CD4-positive, alpha-beta T cell treated with Interleukin-15 for 1 hour (primary cell): ENCODE results near the gene PARD3.

Experiments
- DNase-seq: peaks from one replicate; pipeline ENCODE4 v3.0.0-alpha.2; 2020

PARD3 gene

DNA sequence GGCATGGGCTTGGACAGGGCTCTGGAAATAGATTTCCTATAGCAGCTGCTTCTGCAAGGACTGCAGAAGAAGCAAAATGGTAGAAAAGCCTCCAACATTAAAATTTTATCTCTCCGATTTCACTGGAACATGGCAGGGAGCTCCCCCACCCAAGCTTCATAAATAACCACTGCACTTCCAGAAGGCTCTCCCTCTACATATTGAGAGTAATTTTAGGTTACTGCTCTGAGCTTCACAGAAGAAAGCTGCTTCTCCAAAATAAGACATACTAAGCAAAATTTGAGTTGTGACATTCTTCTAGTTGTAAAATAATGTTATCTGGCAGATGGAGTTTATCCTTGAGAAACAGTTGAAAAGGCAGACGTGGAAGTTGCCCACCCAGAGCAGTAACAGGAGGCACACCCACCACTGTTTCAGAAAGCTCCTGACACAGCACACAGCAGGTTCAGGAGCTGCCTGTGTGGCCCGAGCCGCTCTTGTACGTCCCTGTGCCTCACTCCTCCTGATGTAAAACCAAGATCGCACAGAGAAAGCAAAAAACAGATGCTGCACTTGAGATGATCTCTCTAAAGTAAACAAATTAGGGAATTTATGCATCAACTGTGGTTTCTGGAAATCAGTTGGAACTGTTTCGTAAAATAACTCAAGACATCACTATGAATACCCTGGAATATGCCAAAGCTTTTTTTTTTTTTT, 621.0 kb downstream of the PARD3 start:
- DNase-seq = no peak

DNA sequence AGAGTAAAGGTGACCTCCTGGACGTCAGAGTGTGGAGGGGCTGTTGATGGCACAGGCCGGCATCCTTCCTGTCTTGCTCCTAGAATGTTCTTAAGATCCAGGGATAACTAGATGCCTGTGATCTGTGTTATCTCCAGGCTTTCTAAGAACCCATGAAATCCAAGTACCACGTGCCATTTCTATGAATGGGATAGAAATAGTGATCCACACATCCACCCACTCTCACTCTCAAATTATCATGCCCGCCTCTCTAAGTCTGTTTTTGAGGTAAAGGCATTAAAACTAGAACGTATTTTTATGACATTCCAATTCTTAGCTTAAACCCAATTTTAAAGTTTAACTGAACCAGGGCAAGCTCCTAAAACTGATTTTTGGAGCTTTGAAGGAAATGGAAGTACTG, 622.5 kb downstream of the PARD3 start:
- DNase-seq = no peak

DNA sequence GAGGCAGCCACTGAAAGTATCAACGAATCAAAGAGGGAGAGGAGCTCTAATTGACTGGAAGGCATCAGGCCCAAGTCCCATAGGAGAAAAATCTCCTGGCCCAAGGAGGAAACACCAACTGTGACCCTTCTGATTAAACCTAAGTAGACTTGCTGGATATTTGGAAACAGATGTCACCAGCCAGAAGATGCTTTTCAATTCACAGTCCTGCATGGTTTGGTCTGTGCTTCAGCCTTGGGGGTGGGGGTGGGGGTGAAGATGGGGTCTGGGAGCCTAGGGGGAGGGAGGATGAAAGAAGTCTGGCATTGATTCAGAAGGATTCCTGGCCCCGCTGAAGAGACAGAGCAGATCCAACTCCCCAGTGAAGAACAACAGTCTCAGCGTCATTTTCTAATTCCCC, 623.7 kb downstream of the PARD3 start:
- no peak for DNase-seq

DNA sequence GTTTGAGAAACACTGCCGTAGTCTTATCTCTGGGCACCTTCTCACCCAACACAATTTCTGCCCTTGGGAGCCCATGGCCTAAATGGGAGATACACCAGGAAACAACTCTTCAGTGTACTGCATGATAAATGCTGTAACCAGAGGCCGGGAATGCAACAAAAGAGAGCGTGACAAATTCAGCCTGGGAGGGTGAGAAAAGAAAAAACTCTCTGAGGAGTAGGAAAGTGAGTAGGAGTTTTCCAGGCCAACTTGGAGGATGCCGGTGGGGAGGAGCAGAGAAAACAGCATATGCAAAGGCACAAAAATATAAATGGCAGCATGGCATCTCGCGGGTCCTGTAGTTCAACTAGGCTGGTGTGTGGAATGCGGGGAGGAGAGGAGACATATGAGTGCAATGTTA, 624.5 kb downstream of the PARD3 start:
- no peak for DNase-seq

DNA sequence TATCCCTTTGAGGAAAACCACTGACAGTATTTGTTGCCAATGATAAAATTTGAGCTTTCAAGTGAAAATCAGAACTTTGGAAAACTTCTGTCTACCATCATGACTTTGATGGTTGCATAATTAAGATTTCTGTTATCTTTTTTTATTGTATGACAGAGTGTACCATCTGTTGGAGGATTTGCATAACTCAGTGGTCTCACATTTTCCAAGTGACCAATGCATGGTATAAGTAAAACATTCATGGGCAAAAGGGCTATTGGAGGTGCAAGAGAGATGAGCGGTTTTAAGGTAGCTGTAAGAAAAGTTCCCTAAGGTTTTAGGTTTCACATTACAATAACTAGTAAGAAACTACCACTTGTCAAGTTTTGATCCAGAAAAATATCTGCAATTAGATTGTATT, 625.3 kb downstream of the PARD3 start:
- no peak for DNase-seq

DNA sequence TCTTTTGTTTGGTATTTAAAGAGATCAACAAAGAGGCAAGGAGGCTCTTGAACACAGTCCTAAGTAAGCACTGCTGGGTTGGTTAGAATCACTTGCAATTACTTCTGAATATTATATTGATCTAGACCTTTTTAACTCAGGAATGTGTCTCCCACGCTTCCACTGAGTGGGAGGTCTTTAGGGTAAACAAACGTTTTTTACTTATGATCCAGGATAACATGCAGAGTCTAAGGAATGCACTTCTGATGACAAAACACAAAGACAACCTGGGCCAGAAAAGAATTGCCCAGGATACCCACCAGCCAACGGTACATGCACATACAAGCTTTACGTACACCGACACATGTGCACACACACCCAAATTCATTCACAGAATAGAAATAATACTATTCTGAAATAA, 626.9 kb downstream of the PARD3 start:
- DNase-seq = no peak

DNA sequence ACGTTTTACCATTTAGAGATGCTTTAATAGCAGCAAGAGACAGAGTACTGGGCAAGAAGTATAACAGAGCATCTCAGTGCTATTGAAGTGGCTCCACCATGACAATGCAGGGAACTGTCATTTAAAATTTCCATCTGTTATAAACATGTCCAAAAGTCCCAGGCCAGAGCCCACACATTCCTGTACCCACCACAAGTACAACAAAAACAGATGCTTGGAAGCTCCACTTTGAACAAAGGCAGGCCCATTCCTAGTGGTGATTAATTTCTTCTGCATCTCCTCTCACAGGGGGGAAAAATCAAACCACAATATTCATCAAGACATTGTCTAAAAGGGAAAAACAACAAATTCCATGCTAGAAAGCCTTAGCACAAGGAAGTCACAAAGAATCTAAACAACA, 627.9 kb downstream of the PARD3 start:
- no peak for DNase-seq

DNA sequence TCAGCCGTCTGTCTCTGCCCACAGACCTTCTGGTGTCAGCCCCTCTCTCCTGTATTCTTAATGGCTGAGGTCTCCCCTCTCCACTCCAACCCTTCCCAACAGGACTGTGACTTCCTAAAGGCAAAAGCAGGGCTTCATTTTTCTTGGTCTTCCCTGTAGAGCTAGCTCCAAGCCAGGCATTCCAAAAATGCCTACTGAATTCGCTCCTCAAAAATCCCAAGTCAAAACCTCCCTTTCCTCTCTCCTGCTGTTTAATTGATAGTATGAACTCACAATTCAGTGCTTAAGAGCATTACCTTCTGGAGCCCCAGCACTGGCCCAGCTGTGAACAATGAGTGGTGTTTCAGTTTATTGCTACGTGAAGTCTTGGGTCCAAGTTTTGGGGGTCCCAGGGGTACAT, 628.4 kb downstream of the PARD3 start:
- DNase-seq = no peak

DNA sequence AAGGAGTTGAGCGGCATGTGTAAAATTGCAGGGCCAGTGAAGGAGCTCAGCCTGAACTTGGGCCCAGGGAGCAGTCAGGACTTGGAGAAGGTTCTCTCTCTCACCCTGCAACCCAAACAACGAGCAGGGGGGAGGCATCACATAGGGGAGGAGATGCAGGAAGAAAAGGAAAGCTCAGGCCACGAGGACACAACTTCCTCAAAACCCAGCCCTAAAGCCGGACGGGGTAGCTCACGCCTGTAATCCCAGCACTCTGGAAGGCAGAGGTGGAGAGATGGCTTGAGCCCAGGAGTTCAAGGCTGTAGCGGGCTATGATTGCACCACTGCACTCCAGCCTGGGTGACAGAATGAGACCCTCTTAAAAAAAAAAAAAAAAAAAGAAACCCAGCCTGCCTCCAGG, 629.1 kb downstream of the PARD3 start:
- DNase-seq = no peak

DNA sequence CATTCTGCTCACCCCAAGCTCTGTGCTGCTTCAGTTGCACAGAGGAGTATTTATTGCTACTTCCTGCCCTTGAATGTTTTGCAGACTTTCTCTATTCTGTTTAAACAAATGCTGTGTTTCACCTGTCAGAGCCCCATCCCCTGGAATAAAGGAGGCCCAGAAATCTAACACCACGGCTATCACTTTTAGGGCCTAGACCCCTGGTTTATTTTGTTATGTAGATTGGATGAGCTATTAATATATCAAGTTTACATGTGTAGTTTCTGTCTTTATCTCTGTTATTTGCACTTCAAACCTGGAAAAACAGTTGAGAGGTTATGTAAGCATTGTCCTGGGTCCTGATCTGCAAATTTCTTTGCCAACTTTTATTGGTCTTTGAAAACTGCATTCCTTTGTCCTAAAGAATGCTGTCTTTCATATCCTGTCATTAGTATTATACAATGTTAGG, 630.1 kb downstream of the PARD3 start:
- no peak for DNase-seq

DNA sequence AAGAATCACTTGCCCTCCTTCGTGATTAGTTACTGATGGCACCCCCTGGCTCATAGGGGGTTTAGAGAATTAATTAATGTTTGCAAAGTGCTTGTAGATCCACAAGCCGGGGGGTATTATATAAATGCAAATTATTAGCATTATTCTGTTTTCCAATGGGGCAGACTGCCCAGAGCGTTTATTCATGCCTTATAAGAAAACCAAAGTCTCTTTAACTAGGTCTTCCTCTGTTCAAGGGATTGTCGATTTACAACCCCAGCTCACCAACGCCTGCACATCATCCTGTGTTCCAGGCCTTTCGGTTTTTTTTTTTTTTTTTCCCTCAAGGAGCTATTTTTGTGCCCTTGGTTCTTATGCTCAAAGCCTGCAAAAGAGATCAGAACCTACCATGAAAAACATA, 630.7 kb downstream of the PARD3 start:
- no peak for DNase-seq

DNA sequence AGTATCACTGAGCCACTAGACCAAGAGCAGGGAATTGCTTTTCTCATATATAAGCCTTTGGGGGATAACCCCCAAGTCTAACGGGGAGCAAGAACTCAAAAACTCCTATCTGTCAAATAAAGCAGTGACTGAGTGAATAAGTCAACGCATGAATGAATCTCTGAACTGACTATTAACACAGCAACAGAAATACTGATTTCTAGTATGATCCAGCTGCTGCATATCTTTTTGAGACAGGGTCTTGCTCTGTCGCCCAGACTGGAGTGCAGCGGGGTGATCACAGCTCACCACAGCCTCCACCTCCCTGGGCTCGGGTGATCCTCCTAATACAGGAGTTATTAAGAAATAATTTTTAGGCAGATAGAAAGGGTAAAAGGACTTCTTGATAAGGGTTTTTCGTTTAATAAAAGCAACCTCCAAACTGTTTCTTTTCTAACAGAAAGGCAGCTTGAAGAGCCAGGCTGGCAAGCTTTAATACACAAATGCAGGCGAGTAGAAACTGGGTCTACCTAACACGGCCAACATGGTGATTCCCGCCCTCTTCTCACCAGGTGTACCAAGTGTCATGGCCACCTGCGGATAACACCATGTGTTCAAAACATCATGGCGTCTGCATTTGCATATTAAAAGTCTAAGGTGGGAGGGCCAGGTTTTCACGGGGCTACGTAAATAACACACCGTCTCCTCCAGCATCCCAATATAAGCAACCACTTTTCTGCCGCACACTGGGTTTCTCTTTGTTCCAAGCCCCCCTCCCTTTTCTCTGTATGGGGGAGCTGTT, 631.9 kb downstream of the PARD3 start:
- no peak for DNase-seq

DNA sequence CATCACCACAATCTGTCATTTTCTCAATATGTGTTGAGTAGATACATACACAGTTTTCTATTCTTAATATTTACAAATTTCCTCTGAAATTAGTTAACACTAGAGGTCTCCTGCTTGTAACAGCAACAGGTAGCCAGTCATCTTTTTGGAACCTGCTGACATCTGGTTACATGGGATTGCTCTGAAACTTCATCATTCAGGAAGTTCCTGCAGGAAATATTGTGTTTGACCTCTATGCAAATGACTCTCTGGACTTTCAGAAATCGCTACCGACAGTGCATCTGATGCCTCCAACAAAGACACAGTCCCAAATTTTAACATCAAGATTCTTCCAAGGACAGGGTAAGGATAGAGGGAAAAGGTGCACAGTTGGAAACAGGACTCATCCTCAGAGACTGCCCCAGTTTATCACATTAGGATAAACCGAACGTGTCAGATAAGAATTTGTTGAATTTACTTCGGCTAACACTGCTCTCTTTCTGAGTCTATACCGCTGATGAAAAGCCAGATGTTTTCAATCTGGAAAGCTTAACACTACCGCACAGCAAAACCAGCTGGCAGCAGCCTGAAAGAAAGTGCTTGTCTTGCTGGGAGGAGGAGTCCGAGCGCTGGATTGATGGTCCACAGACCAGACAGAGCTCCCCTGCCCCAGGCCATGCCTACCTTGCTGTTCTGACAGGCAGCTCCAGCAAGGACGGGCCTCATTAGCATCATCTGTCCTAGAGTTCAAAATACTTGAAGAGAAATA, 633.4 kb downstream of the PARD3 start:
- no peak for DNase-seq

DNA sequence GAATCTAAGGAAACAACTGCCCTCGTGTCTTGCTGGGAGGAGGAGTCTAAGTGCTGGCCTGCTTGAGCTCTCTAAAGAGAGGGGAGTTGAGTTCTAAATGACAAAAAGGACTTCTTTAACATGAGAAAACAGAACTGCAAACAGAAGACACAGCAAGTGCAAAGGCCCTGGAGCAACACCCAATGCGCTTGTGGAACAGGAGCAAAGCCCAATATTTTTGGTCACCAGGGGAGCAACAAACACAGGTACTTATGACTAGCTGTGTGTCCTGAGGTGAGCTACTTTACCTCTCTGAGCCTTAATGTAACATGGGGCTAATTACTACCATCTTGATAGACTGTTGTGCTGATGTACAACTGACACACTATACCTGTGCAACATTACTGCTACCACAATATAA, 634.3 kb downstream of the PARD3 start:
- no peak for DNase-seq

DNA sequence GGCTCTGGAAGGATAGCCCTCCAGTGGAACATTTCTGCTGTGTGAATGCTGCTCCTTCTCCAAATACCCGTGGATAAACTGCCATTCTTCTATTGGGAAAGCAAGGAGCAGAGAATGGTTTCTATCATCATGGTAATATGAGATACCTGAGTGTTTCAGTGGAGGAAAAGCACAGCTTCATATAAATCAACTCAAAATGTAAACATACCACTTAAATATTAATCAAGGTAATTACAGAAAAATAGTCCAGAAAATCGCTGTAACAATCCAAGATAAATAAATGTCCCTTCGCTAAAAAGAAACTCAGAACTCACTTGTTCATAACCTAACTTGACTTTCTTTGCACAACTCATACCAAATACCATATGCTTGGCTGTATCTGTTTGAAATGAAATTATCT, 635.8 kb downstream of the PARD3 start:
- no peak for DNase-seq

DNA sequence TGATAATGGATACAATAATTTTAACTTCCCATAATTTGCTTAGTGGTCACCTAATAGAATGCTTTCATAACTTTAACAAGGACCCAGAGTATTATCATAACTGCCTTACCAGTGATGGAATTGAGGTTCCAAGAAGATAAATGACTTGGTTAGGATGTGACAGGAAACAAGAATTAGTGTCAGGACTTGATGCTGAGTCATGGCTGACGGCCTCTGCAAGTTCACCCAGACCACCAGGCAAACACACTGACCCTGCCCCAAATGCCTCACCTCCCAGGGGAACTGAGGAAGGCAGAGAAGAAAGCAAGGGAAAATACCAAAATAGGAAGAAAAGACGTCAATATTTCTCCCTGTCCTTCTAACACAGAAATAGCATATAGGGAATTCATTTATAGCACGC, 636.3 kb downstream of the PARD3 start:
- DNase-seq = no peak

DNA sequence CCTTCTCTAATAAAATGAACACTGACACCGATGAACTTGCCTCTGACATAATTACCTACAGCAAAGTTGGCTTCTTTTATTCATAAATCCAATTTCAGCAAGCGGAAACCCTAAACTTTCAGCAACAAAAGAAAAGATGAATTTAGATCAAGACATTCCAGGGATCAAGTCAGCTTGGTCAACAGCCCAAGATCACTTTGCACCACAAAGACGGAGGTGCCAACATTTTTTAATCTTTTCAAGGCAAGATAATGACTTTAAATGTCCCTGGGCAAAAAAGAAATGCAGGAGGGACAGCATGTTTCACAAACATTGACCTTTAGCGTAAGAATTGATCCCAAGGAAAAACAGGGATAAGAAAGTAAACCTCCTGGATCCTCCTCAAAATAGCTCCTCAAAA, 636.9 kb downstream of the PARD3 start:
- no peak for DNase-seq

DNA sequence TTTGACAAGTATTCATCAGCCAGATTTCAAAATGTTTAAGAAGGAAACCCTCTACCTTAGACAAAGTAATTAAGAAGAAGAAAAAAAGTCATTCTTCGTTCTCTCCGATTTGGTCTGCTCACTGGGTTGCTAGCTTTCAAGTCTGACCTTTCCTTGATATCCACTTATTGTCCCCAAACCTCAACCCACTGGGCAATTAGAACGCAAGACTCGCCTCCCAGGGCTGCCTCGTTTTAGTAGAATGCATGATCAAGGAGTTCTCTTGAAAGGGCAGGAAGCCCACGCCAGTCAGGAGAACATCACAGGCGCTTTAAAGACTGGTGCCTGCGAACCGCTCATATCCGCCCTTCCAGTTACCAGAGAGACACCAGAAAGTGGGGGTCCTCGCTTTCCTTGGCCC, 637.7 kb downstream of the PARD3 start:
- DNase-seq = no peak

DNA sequence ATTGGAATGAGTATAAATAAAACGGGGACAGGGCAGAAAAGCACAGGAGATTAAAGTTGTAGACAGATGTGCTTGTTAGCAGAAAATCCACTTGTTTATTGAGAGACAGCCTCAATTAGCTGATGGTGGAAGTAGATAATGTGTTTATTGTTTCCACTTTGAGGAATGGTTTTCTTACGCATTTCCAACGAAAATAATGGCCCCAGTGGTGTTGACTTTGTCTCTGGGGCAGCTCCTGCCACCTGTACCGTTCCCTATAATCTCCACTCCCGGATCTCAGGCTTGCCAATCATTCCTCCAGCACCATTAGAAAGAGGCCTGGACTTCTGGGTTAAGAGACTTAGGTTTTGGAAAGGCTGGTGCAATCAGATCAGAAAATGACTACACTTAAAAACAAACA, 638.7 kb downstream of the PARD3 start:
- no peak for DNase-seq

DNA sequence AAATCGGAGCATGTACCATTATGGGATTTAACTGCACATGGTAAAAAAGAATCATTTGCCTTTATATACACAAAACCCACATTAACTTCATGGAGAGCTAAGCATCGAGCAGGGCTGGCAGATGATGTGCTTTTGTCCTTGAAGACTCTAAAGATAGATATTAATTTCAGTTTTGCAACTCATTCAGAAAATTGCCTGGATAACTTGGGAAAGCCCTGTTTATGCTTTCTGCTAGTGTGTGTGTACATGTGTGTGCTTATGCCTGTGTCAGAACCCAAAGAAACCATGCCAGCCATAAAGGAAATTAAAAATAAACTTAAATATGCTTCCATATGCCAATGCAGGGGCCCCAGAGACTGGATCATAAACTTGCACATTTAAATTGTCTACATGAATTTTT, 640.0 kb downstream of the PARD3 start:
- no peak for DNase-seq

DNA sequence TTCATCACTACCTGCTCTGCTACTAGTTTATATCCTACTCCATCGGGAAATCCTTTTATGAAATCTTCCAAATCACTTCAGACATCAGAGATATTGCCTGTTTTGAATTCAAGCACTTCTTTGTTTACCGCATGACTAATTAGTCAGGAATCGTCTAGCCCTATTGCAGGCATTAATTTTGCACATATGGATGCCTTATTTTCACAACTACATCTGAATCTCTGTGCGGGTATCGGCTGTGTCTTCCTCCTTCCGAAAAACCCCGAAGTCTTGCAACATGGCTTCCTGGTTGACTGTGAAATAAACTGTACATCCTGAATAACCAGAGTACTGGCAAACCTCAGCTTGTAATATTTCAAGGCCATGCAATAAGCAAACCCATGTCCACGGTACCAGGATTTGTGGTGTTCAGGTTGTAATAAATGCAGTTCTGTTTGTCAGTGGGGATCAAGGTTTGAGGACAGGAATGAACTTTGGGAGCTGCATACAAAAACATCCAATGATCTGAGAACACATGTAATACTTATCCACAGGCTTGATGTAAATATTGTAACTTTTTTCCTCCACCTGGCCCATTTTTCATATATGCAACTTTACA, 642.1 kb downstream of the PARD3 start:
- no peak for DNase-seq

DNA sequence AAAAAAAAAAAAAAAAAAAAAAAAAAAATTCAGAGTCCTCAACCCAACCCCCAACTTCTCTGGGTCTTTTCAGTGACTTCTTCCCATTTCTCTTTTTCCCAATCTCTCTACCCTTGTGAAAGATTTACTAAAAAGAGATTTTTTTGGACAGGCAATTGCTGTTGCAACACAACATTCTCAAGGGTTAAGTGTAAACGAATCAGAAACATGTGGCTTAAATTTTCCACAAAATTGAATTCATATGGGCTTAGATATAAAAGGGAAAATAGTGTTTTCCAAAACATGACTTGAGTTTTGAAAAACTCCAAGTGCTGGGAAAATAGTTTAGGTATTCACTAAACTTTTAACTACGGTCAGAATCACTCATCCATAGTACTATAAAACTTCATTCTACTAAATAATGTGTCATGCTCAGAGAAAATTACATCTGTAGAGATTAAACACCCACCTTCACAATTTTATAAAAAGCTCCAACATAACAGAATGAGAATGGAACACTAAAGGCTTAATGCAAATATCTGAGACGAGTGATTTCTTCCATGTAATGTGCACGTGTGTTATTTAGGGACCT, 643.1 kb downstream of the PARD3 start:
- DNase-seq = no peak

DNA sequence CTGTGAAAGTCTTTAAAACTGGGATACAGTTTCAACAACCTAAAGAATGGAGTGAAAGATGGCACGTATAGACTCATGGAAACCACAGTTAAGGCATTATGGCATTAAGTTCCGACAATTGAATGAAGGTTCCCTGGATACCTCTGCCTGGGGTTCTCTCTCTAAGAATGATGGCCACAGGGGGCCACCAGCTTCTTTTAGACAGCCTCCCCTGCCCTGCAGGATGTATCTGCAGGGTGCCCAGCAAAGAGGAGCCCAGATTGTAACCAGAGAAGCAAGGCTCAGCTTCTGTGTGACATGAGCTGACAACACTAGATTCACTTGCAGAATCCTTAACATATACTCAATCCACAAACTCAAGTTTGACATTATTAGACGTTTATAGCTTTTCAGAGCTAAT, 645.4 kb downstream of the PARD3 start:
- DNase-seq = no peak
